Ectodermal cell (in vitro differentiated cells): Measurements from ENCODE around the gene PCSK6.
"Not testable (repeated sequence)": the region's sequence is repeated elsewhere in the genome, so short reads cannot be mapped to it uniquely, and the experiment has no call there.

ENCODE experiments used
- H3K27ac ChIP-seq: 2 replicates; pipeline ENCODE4 v1.7.0; 2013; ENCODE audit warnings: mild to moderate bottlenecking, low read depth, low read length; ENCODE audit not compliant: insufficient read depth, poor library complexity, severe bottlenecking
- H3K27me3 ChIP-seq: 2 replicates; pipeline ENCODE4 v1.7.0; 2013; ENCODE audit warnings: mild to moderate bottlenecking, low read length; ENCODE audit not compliant: insufficient read depth, control insufficient read depth, poor library complexity, severe bottlenecking
- H3K36me3 ChIP-seq: one replicate; pipeline ENCODE4 v1.7.0; 2013; ENCODE audit warnings: low read length; ENCODE audit not compliant: control insufficient read depth, insufficient read depth
- H3K4me1 ChIP-seq: one replicate; pipeline ENCODE4 v1.7.0; 2013; ENCODE audit warnings: low read length; ENCODE audit not compliant: control insufficient read depth, insufficient read depth
- H3K4me3 ChIP-seq: 2 replicates; pipeline ENCODE4 v1.7.0; 2013; ENCODE audit warnings: low read depth, low read length, control low read depth; ENCODE audit not compliant: insufficient read depth
- H3K9me3 ChIP-seq: 2 replicates; pipeline ENCODE4 v1.7.0; 2013; ENCODE audit warnings: mild to moderate bottlenecking, low read length, moderate library complexity; ENCODE audit not compliant: control insufficient read depth
- WGBS, 2 experiments: methylation state at CpG; one replicate each; pipeline ENCODE4 v1.1.7; 2013; ENCODE audit warnings: missing lambda C conversion rate in 2 of 2; 5-methylcytosine and 5-hydroxymethylcytosine counted together

The PCSK6 gene

GRCh38 chr15:101378879-101379278 lies 110.6 kb downstream of the PCSK6 start:
- WGBS, 2 experiments: 95 to 97% methylated on average over 13 of the region's 13 CpGs
- H3K27me3 ChIP-seq: no peaks in the 10 kb centered on the region

GRCh38 chr15:101378171-101378755 lies 111.2 kb downstream of the PCSK6 start:
- WGBS, 2 experiments: 85 to 86% methylated on average over 10 of the region's 10 CpGs
- Histone ChIP-seq H3K27me3 (no peaks in the 10 kb centered on the region), H3K27ac (no peak overlapping the region), H3K4me1 (peaks cover 8% of the 10 kb centered on the region), H3K4me3 (no peak overlapping the region), H3K36me3 (no peaks in the 10 kb centered on the region), H3K9me3 (no peaks in the 10 kb centered on the region)

More at GRCh38 chr15:101378879-101379278, 110.6 kb downstream of the PCSK6 start:
- peaks cover 7% of the 10 kb centered on the region for H3K4me1 ChIP-seq
- H3K9me3 ChIP-seq: no peaks in the 10 kb centered on the region
- H3K4me3 ChIP-seq: no peak overlapping the region
- H3K27ac ChIP-seq: no peak overlapping the region
- no peaks in the 10 kb centered on the region for H3K36me3 ChIP-seq

- Histone ChIP-seq H3K36me3 (no peaks in the 10 kb centered on the region), H3K27ac (no peak overlapping the region), H3K9me3 (no peaks in the 10 kb centered on the region), H3K4me3 (no peak overlapping the region), H3K4me1 (peaks cover 19% of the 10 kb centered on the region), H3K27me3 (peaks cover 5% of the 10 kb centered on the region)
- 93 to 95% methylated on average over 14 of the region's 14 CpGs for whole genome bisulfite sequencing, 2 experiments
Observed at GRCh38 chr15:101376615-101377395, 112.7 kb downstream of the PCSK6 start.

GRCh38 chr15:101375006-101375405 lies 114.5 kb downstream of the PCSK6 start:
- not testable (repeated sequence) for H3K9me3 ChIP-seq, H3K27me3 ChIP-seq, H3K4me3 ChIP-seq, H3K36me3 ChIP-seq, H3K27ac ChIP-seq
- H3K4me1 ChIP-seq: peaks cover 22% of the 10 kb centered on the region
- 88% methylated on average over 14 to 15 of the region's 15 CpGs for WGBS, 2 experiments

GRCh38 chr15:101374326-101374725 lies 115.2 kb downstream of the PCSK6 start:
- 96 to 97% methylated on average over 6 of the region's 6 CpGs for WGBS, 2 experiments
- Histone ChIP-seq H3K9me3 (no peaks in the 10 kb centered on the region), H3K4me3 (no peak overlapping the region), H3K27ac (no peak overlapping the region), H3K4me1 (peaks cover 29% of the 10 kb centered on the region), H3K27me3 (peaks cover 5% of the 10 kb centered on the region), H3K36me3 (no peaks in the 10 kb centered on the region)

- Histone ChIP-seq H3K27ac (no peak overlapping the region), H3K9me3 (no peaks in the 10 kb centered on the region), H3K27me3 (peaks cover 5% of the 10 kb centered on the region), H3K36me3 (no peaks in the 10 kb centered on the region), H3K4me1 (peaks cover 36% of the 10 kb centered on the region), H3K4me3 (no peak overlapping the region)
- 56 to 58% methylated on average over 3 of the region's 3 CpGs for WGBS, 2 experiments
Observed at GRCh38 chr15:101373577-101373976, 115.9 kb downstream of the PCSK6 start.

- Histone ChIP-seq H3K4me3 (no peak overlapping the region), H3K27me3 (peaks cover 5% of the 10 kb centered on the region), H3K27ac (no peak overlapping the region), H3K9me3 (no peaks in the 10 kb centered on the region), H3K4me1 (peaks cover 40% of the 10 kb centered on the region), H3K36me3 (no peaks in the 10 kb centered on the region)
- WGBS, 2 experiments: 39 to 51% methylated on average over 11 of the region's 11 CpGs
Observed at GRCh38 chr15:101372960-101373525, 116.5 kb downstream of the PCSK6 start.

GRCh38 chr15:101372149-101372577 lies 117.3 kb downstream of the PCSK6 start:
- WGBS, 2 experiments: 88 to 91% methylated on average over 13 of the region's 13 CpGs
- Histone ChIP-seq H3K4me3 (no peak overlapping the region), H3K27me3 (peaks cover 5% of the 10 kb centered on the region), H3K4me1 (peaks cover 40% of the 10 kb centered on the region), H3K9me3 (no peaks in the 10 kb centered on the region), H3K36me3 (no peaks in the 10 kb centered on the region), H3K27ac (no peak overlapping the region)

- Histone ChIP-seq H3K27me3 (peaks cover 5% of the 10 kb centered on the region), H3K4me3 (no peak overlapping the region), H3K9me3 (no peaks in the 10 kb centered on the region), H3K27ac (no peak overlapping the region), H3K36me3 (no peaks in the 10 kb centered on the region), H3K4me1 (peaks cover 40% of the 10 kb centered on the region)
- 93 to 96% methylated on average over 11 of the region's 11 CpGs for WGBS, 2 experiments
Observed at GRCh38 chr15:101371519-101371918, 118.0 kb downstream of the PCSK6 start.

GRCh38 chr15:101371081-101371480 lies 118.4 kb downstream of the PCSK6 start:
- Histone ChIP-seq H3K4me3 (no peak overlapping the region), H3K4me1 (peaks cover 40% of the 10 kb centered on the region), H3K27me3 (peaks cover 5% of the 10 kb centered on the region), H3K27ac (no peak overlapping the region), H3K36me3 (no peaks in the 10 kb centered on the region), H3K9me3 (no peaks in the 10 kb centered on the region)
- 95 to 96% methylated on average over 7 of the region's 7 CpGs for WGBS, 2 experiments
